ENCODE data around the gene HBEGF. TPM values are rescaled to one million over a fixed set of nuclear protein-coding genes. Genes with fewer than 3 reads are reported as not detected.

HBEGF gene
- total and polyA plus RNA-seq, 7 experiments from 2014 or later, result 0.35 to 95.5 (median 11.6) TPM; not detected in 2

DNA sequence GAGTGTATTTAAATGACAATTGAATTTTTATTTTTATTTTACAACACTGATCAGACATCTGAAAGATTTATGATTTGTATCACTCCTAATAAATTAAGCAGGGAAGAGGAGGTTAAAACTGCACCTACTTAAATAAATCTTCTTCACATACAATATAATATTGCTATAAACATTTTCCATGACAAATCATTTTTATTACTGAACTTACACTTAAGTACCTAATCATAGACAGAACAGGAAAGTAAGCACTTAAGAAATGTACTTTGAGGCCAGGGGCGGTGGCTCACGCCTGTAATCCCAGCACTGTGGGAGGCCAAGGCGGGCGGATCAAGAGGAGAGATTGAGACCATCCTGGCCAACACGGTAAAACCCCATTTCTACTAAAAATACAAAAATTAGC lies 47.3 kb downstream of the HBEGF start:
- peaks cover 0 to 25% (median 13%) of the 10 kb centered on the region in 5 donors for H3K36me3 Mint-ChIP-seq
- Histone ChIP-seq H3K27ac (ENCODE audit: low read depth, low read length) (no peak overlapping the region), H3K4me1 (ENCODE audit: control insufficient read depth in 2 of 2, insufficient read depth in 2 of 2, low read length in 2 of 2) (peaks cover 10 to 11% of the 10 kb centered on the region in 2 donors), H3K27me3 (ENCODE audit: control insufficient read depth in 2 of 2, insufficient read depth in 2 of 2, low read length in 2 of 2) (no peaks in the 10 kb centered on the region), H3K9me3 (ENCODE audit: control insufficient read depth in 2 of 3, low read length in 3 of 3) (no peaks in the 10 kb centered on the region), H3K36me3 (ENCODE audit: control insufficient read depth in 2 of 3, insufficient read depth in 3 of 3, low read length in 3 of 3) (peaks cover 0 to 16% (median 0%) of the 10 kb centered on the region in 3 experiments), H3K4me3 (ENCODE audit: low read length) (no peak overlapping the region)
- DNase-seq (no peak), ATAC-seq (no peak)
- H3K27ac Mint-ChIP-seq, result no peak overlapping the region
- H3K27me3 Mint-ChIP-seq, result no peaks in the 10 kb centered on the region
- ChIA-PET POLR2A (interaction anchor here (0.7 kb wide), 2 partner anchors 139 to 1719 kb away, joined by 4 read pairs; no protein-coding TSS in a partner anchor), CTCF (interaction anchor here (1.0 to 1.9 kb wide), 2 partner anchors 52 to 56 kb away, joined by 3 to 6 read pairs; no protein-coding TSS in a partner anchor)
- no peak overlapping the region for H3K4me3 Mint-ChIP-seq
- H3K4me1 Mint-ChIP-seq, result peaks cover 32 to 79% (median 68%) of the 10 kb centered on the region in 7 donors
- no peaks in the 10 kb centered on the region for H3K9me3 Mint-ChIP-seq
- intact Hi-C loops (cut with micrococcal nuclease), result no loop called here

DNA sequence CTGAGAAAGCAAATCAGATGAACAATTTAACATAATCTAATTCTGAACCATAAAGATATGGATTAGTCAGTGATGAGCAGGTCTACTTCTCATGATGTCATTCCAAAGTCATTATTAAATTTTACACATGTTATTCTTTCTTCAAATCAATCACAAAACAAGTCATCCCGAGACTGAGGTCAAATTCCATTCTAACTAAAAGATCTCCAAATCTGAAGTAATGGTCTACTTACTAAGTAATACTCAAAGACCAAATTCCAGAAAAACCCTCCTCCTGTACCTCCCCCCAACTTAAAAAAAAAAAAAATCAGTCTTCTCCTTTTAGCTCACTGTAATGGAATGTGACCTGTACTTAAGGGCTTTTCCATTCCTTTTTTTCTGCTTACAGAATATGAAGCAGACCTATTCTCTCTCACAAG lies 48.2 kb downstream of the HBEGF start:
- POLR2A ChIA-PET, result interaction anchor here (0.7 kb wide), 1 partner anchor 453 kb away, joined by 3 read pairs; no protein-coding TSS in a partner anchor
- DNase-seq, result no peak
- CTCF ChIA-PET, result no interaction called here
- no peaks in the 10 kb centered on the region for H3K9me3 Mint-ChIP-seq
- ATAC-seq, result no peak
- no peak overlapping the region for H3K27ac ChIP-seq (ENCODE audit: low read depth, low read length)
- H3K36me3 ChIP-seq (ENCODE audit: control insufficient read depth in 2 of 3, insufficient read depth in 3 of 3, low read length in 3 of 3), result peaks cover 0 to 16% (median 0%) of the 10 kb centered on the region in 3 experiments
- H3K4me1 ChIP-seq (ENCODE audit: control insufficient read depth in 2 of 2, insufficient read depth in 2 of 2, low read length in 2 of 2), result peaks cover 10 to 17% of the 10 kb centered on the region in 2 donors
- H3K27me3 ChIP-seq (ENCODE audit: control insufficient read depth in 2 of 2, insufficient read depth in 2 of 2, low read length in 2 of 2), result no peaks in the 10 kb centered on the region
- H3K27ac Mint-ChIP-seq, result peak overlapping the region in 1 of 9 donors; percentile 25
- peaks cover 0 to 25% (median 13%) of the 10 kb centered on the region in 5 donors for H3K36me3 Mint-ChIP-seq
- H3K4me3 ChIP-seq (ENCODE audit: low read length), result no peak overlapping the region
- H3K9me3 ChIP-seq (ENCODE audit: control insufficient read depth in 2 of 3, low read length in 3 of 3), result no peaks in the 10 kb centered on the region
- H3K27me3 Mint-ChIP-seq, result no peaks in the 10 kb centered on the region
- H3K4me1 Mint-ChIP-seq, result peaks cover 34 to 85% (median 74%) of the 10 kb centered on the region in 7 donors
- intact Hi-C loops (cut with micrococcal nuclease), result no loop called here
- H3K4me3 Mint-ChIP-seq, result no peak overlapping the region

DNA sequence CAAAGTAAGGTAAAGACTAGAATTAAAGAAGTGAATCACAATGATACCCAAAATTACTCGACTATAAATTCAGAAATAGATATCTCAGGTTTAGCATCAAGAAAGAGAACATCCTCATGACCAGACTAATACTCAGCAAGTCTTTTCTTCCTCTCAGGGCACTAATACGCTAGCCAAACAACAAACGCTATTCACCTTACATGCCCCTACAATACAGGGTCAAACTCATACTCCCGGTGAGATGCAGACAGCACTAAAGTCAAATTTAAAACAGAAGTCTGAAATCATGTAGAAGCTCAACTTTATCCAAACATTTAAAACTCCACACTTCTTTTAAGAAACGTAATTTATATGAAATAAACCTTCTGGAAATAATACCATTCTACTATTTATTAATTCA lies 49.1 kb downstream of the HBEGF start:
- Mint-ChIP-seq H3K4me1 (peaks cover 30 to 85% (median 75%) of the 10 kb centered on the region in 7 donors), H3K27ac (peak overlapping the region in 1 of 9 donors; percentile 29), H3K9me3 (no peaks in the 10 kb centered on the region), H3K36me3 (peaks cover 0 to 25% (median 13%) of the 10 kb centered on the region in 5 donors), H3K27me3 (no peaks in the 10 kb centered on the region), H3K4me3 (no peak overlapping the region)
- Histone ChIP-seq H3K27me3 (ENCODE audit: control insufficient read depth in 2 of 2, insufficient read depth in 2 of 2, low read length in 2 of 2) (no peaks in the 10 kb centered on the region), H3K27ac (ENCODE audit: low read depth, low read length) (no peak overlapping the region), H3K4me3 (ENCODE audit: low read length) (no peak overlapping the region), H3K36me3 (ENCODE audit: control insufficient read depth in 2 of 3, insufficient read depth in 3 of 3, low read length in 3 of 3) (peaks cover 0 to 16% (median 0%) of the 10 kb centered on the region in 3 experiments), H3K4me1 (ENCODE audit: control insufficient read depth in 2 of 2, insufficient read depth in 2 of 2, low read length in 2 of 2) (peaks cover 7 to 23% of the 10 kb centered on the region in 2 donors), H3K9me3 (ENCODE audit: control insufficient read depth in 2 of 3, low read length in 3 of 3) (no peaks in the 10 kb centered on the region)
- no peak for DNase-seq
- CTCF ChIA-PET, result no interaction called here
- no peak for ATAC-seq
- POLR2A ChIA-PET, result interaction anchor here (0.6 kb wide), 1 partner anchor 35 kb away, joined by 3 read pairs; no protein-coding TSS in a partner anchor
- intact Hi-C loops (cut with micrococcal nuclease), result no loop called here

DNA sequence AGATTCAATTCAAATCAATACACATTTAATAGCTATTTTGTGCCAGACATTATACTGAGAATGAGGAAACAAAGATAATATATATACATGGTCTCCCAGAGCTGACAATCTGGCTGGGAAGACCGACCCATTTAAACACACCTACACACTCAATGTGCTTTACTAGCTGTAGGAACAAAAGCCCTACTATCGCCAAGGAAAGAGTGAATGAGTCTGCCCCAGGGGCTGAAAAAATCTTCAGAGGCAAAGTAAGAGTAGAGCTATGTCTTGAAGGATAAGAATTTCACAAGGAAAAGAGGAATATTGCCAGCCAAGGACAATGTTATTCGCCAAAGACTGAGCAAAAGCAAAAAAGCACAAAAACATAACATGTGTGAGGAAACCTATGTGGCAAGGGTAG lies 50.1 kb downstream of the HBEGF start:
- ChIA-PET POLR2A (no interaction called here), CTCF (no interaction called here)
- peaks cover 30 to 82% (median 72%) of the 10 kb centered on the region in 7 donors for H3K4me1 Mint-ChIP-seq
- Histone ChIP-seq H3K4me3 (ENCODE audit: low read length) (no peak overlapping the region), H3K4me1 (ENCODE audit: control insufficient read depth in 2 of 2, insufficient read depth in 2 of 2, low read length in 2 of 2) (peaks cover 0 to 14% of the 10 kb centered on the region in 2 donors), H3K27ac (ENCODE audit: low read depth, low read length) (no peak overlapping the region), H3K36me3 (ENCODE audit: control insufficient read depth in 2 of 3, insufficient read depth in 3 of 3, low read length in 3 of 3) (peaks cover 0 to 16% (median 0%) of the 10 kb centered on the region in 3 experiments), H3K9me3 (ENCODE audit: control insufficient read depth in 2 of 3, low read length in 3 of 3) (no peaks in the 10 kb centered on the region), H3K27me3 (ENCODE audit: control insufficient read depth in 2 of 2, insufficient read depth in 2 of 2, low read length in 2 of 2) (no peaks in the 10 kb centered on the region)
- H3K9me3 Mint-ChIP-seq, result no peaks in the 10 kb centered on the region
- H3K27me3 Mint-ChIP-seq, result no peaks in the 10 kb centered on the region
- intact Hi-C loops (cut with micrococcal nuclease), result no loop called here
- DNase-seq, result no peak
- peak overlapping the region in 2 of 9 donors; percentile 22 to 75 for H3K27ac Mint-ChIP-seq
- no peak for ATAC-seq
- no peak overlapping the region for H3K4me3 Mint-ChIP-seq
- peaks cover 0 to 29% (median 16%) of the 10 kb centered on the region in 5 donors for H3K36me3 Mint-ChIP-seq

DNA sequence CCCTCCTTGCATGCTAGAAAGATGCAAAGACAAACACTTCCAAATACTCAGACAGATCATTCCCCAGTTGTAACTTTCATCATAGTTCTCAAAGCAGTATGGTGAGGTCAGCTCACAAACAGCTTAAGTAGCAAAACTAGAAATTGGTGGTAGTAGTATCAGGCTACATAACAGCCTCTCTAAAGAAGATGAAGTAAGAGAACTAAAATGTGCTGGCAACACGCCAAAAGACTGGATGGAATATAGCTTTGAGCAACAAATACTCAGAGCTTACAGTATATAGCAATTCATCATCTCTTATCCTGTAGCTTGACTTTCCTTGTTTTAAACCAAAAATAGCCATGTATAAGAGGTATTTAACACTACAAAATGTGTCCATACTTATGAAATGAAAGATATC lies 51.0 kb downstream of the HBEGF start:
- no peak overlapping the region for H3K4me3 Mint-ChIP-seq

DNA sequence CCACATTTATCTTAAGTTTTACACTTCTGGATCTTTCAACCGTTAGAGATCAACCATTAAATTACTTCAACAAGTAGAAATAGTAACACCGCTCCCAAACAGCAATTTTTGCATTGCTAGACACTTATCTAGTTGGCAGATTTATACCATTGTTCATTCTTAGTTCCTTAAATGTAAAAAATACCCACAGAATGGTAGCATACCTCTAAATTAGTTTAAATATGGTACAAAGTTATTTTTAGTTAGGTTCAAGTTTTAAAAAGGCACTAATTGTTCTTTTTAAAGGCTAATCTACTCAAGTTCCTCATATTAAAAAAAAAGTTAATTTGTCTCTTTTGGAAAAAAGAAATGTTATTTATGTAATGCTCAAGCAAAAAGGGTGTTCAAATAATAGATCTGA lies 51.6 kb downstream of the HBEGF start:
- Mint-ChIP-seq H3K4me3 (peak overlapping the region in 1 of 10 donors; percentile 21), H3K36me3 (peaks cover 0 to 32% (median 19%) of the 10 kb centered on the region in 5 donors), H3K9me3 (no peaks in the 10 kb centered on the region), H3K27me3 (no peaks in the 10 kb centered on the region), H3K4me1 (peaks cover 34 to 84% (median 72%) of the 10 kb centered on the region in 7 donors), H3K27ac (peak overlapping the region in 3 of 9 donors; percentile 5 to 79 (median 34))
- ChIA-PET CTCF (interaction anchor here (0.6 to 1.2 kb wide), 2 partner anchors 13 to 30 kb away, joined by 3 read pairs; no protein-coding TSS in a partner anchor), POLR2A (interaction anchor here (1.2 to 1.6 kb wide), 2 partner anchors 8 to 51 kb away, joined by 4 to 6 read pairs; partner anchors contain the start of genes HBEGF and PFDN1)
- peaks cover 0 to 16% (median 0%) of the 10 kb centered on the region in 3 experiments for H3K36me3 ChIP-seq (ENCODE audit: control insufficient read depth in 2 of 3, insufficient read depth in 3 of 3, low read length in 3 of 3)
- intact Hi-C loops (cut with micrococcal nuclease), result no loop called here
- H3K4me1 ChIP-seq (ENCODE audit: control insufficient read depth in 2 of 2, insufficient read depth in 2 of 2, low read length in 2 of 2), result peaks cover 0 to 13% of the 10 kb centered on the region in 2 donors
- H3K9me3 ChIP-seq (ENCODE audit: control insufficient read depth in 2 of 3, low read length in 3 of 3), result no peaks in the 10 kb centered on the region
- no peaks in the 10 kb centered on the region for H3K27me3 ChIP-seq (ENCODE audit: control insufficient read depth in 2 of 2, insufficient read depth in 2 of 2, low read length in 2 of 2)
- no peak overlapping the region for H3K4me3 ChIP-seq (ENCODE audit: low read length)
- DNase-seq (no peak), ATAC-seq (no peak)
- no peak overlapping the region for H3K27ac ChIP-seq (ENCODE audit: low read depth, low read length)

More for the DNA sequence above, 51.0 kb downstream of the HBEGF start:
- H3K36me3 Mint-ChIP-seq, result peaks cover 0 to 32% (median 16%) of the 10 kb centered on the region in 5 donors
- DNase-seq (peak in 3 of 9 donors; percentile 8 to 20 (median 16)), ATAC-seq (no peak)
- no peaks in the 10 kb centered on the region for H3K9me3 Mint-ChIP-seq
- H3K27me3 Mint-ChIP-seq, result no peaks in the 10 kb centered on the region
- Histone ChIP-seq H3K9me3 (ENCODE audit: control insufficient read depth in 2 of 3, low read length in 3 of 3) (no peaks in the 10 kb centered on the region), H3K27ac (ENCODE audit: low read depth, low read length) (no peak overlapping the region), H3K4me1 (ENCODE audit: control insufficient read depth in 2 of 2, insufficient read depth in 2 of 2, low read length in 2 of 2) (peaks cover 0 to 13% of the 10 kb centered on the region in 2 donors), H3K27me3 (ENCODE audit: control insufficient read depth in 2 of 2, insufficient read depth in 2 of 2, low read length in 2 of 2) (no peaks in the 10 kb centered on the region), H3K36me3 (ENCODE audit: control insufficient read depth in 2 of 3, insufficient read depth in 3 of 3, low read length in 3 of 3) (peaks cover 0 to 16% (median 0%) of the 10 kb centered on the region in 3 experiments), H3K4me3 (ENCODE audit: low read length) (no peak overlapping the region)
- POLR2A ChIA-PET, result interaction anchor here (1.6 kb wide), 1 partner anchor 51 kb away, joined by 4 read pairs; the partner anchor contains the start of gene HBEGF
- intact Hi-C loops (cut with micrococcal nuclease), result no loop called here
- peaks cover 34 to 85% (median 72%) of the 10 kb centered on the region in 7 donors for H3K4me1 Mint-ChIP-seq
- CTCF ChIA-PET, result interaction anchor here (1.2 kb wide), 1 partner anchor 14 kb away, joined by 3 read pairs; no protein-coding TSS in a partner anchor
- H3K27ac Mint-ChIP-seq, result peak overlapping the region in 5 of 9 donors; percentile 5 to 70 (median 25)

All from naive thymus-derived CD4-positive, alpha-beta T cell (primary cell).